DOHH2 (cell line): ENCODE data around the gene PDE9A.

Experiments used
- H3F3A ChIP-seq: fragments of 200-600 bp; sonication (generic), shearing (Covaris generic); 2 replicates; pipeline ENCODE4 v1.6.0; 2016; ENCODE audit warnings: antibody characterized with exemption, mild to moderate bottlenecking; ENCODE audit not compliant: control insufficient read depth, insufficient read depth
- H3K27ac ChIP-seq: fragments of 200-600 bp; sonication (generic); 2 replicates; pipeline ENCODE4 v1.5.1; 2014; ENCODE audit warnings: low read depth, mild to moderate bottlenecking, low read length, moderate library complexity
- H3K27me3 ChIP-seq: fragments of 200-600 bp; sonication (generic); 2 replicates; pipeline ENCODE4 v1.6.1; 2014; ENCODE audit warnings: mild to moderate bottlenecking, low read length, mixed read lengths; ENCODE audit not compliant: control insufficient read depth
- H3K36me3 ChIP-seq: fragments of 200-600 bp; sonication (generic); 2 replicates; pipeline ENCODE4 v1.6.1; 2014; ENCODE audit warnings: mild to moderate bottlenecking, low read length, moderate library complexity, mixed read lengths; ENCODE audit not compliant: control insufficient read depth
- H3K4me1 ChIP-seq: fragments of 200-600 bp; sonication (generic); 2 replicates; pipeline ENCODE4 v1.6.1; 2014; ENCODE audit warnings: mild to moderate bottlenecking, low read length, mixed read lengths; ENCODE audit not compliant: control insufficient read depth
- H3K4me2 ChIP-seq: fragments of 200-600 bp; sonication (generic); 2 replicates; pipeline ENCODE4 v1.6.0; 2014; ENCODE audit warnings: mild to moderate bottlenecking, low read length, moderate library complexity
- H3K4me3 ChIP-seq: fragments of 200-600 bp; sonication (generic); 2 replicates; pipeline ENCODE4 v1.5.1; 2014; ENCODE audit warnings: mild to moderate bottlenecking, low read length, mixed read lengths
- H3K79me2 ChIP-seq: fragments of 200-600 bp; sonication (generic); 2 replicates; pipeline ENCODE4 v1.6.1; 2014; ENCODE audit warnings: mild to moderate bottlenecking, low read length, mixed read lengths; ENCODE audit not compliant: control insufficient read depth
- H3K9me2 ChIP-seq: fragments of 200-600 bp; sonication (generic); replicated peaks from 2 replicates; pipeline ENCODE4 v1.6.1; 2014; ENCODE audit warnings: mild to moderate bottlenecking, low read length, mixed read lengths; ENCODE audit not compliant: control insufficient read depth
- H3K9me3 ChIP-seq: fragments of 200-600 bp; sonication (generic); 2 replicates; pipeline ENCODE4 v1.6.1; 2014; ENCODE audit warnings: antibody characterized with exemption, low read length, mixed read lengths; ENCODE audit not compliant: control insufficient read depth, insufficient read depth
- H4K20me1 ChIP-seq: fragments of 200-600 bp; sonication (generic); 2 replicates; pipeline ENCODE4 v1.6.0; 2014; ENCODE audit warnings: low read depth, mild to moderate bottlenecking, antibody characterized with exemption, low read length, moderate library complexity; ENCODE audit not compliant: control insufficient read depth, insufficient read depth
- EZH2phosphoT487 ChIP-seq: fragments of 200-600 bp; sonication (generic); IDR thresholded peaks from 2 replicates; pipeline ENCODE4 v1.6.1; 2017; ENCODE audit warnings: borderline replicate concordance, mild to moderate bottlenecking, antibody characterized with exemption, low read length, moderate library complexity, mixed read lengths
- TF ChIP-seq, protein P1 (sequence below): fragments of 200-600 bp; sonication (generic); IDR thresholded peaks from one replicate; pipeline ENCODE4 v1.5.1; 2014; ENCODE audit warnings: antibody characterized with exemption, mild to moderate bottlenecking, low read depth, low read length; ENCODE audit not compliant: poor library complexity, severe bottlenecking

PDE9A gene

DNA sequence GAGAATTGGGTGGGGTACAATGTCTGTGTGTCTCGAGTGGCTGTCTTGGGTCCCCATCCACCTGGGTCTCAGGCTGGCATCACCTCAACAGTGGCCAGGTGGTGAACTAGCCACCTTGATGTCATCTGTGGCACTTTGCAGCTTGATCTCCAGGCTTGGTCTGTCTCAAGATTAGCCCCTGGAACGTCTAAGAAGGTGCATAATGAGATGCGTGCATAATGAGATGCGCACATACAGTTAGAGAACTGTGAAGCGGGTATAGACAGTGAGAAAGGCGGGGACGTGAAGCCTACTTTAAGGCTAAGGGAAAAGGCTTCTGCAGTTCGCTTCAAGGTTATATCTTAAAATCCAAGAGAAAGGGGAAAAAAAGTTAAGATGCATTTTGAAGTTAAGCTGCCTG lies 127.2 kb downstream of the PDE9A start:
- Histone ChIP-seq H3K27me3 (peaks cover 45% of the 10 kb centered on the region), H3K9me2 (no peaks in the 10 kb centered on the region), H3K9me3 (no peaks in the 10 kb centered on the region), H3K4me2 (no peak overlapping the region), H3K4me3 (no peak overlapping the region), H3K79me2 (no peaks in the 10 kb centered on the region), H4K20me1 (peaks cover under 1% of the 10 kb centered on the region; the same call in 1 of the 2 replicates), H3K27ac (no peak overlapping the region), H3F3A (no peaks in the 10 kb centered on the region), H3K4me1 (peaks cover 23% of the 10 kb centered on the region), H3K36me3 (no peaks in the 10 kb centered on the region)
- no peak for TF ChIP-seq EZH2phosphoT487
- TF ChIP-seq, protein P1, sequence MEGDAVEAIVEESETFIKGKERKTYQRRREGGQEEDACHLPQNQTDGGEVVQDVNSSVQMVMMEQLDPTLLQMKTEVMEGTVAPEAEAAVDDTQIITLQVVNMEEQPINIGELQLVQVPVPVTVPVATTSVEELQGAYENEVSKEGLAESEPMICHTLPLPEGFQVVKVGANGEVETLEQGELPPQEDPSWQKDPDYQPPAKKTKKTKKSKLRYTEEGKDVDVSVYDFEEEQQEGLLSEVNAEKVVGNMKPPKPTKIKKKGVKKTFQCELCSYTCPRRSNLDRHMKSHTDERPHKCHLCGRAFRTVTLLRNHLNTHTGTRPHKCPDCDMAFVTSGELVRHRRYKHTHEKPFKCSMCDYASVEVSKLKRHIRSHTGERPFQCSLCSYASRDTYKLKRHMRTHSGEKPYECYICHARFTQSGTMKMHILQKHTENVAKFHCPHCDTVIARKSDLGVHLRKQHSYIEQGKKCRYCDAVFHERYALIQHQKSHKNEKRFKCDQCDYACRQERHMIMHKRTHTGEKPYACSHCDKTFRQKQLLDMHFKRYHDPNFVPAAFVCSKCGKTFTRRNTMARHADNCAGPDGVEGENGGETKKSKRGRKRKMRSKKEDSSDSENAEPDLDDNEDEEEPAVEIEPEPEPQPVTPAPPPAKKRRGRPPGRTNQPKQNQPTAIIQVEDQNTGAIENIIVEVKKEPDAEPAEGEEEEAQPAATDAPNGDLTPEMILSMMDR = no peak

GRCh38 chr21:42781150-42781970 lies 127.9 kb downstream of the PDE9A start:
- H3K4me2 ChIP-seq = no peak overlapping the region
- H3K27me3 ChIP-seq = peaks cover 45% of the 10 kb centered on the region
- H4K20me1 ChIP-seq = no peaks in the 10 kb centered on the region
- H3K4me3 ChIP-seq = no peak overlapping the region
- no peaks in the 10 kb centered on the region for H3K9me2 ChIP-seq
- no peaks in the 10 kb centered on the region for H3F3A ChIP-seq
- TF ChIP-seq, protein P1 = no peak
- no peak overlapping the region for H3K27ac ChIP-seq
- H3K4me1 ChIP-seq = peaks cover 23% of the 10 kb centered on the region
- no peaks in the 10 kb centered on the region for H3K9me3 ChIP-seq
- no peaks in the 10 kb centered on the region for H3K79me2 ChIP-seq
- H3K36me3 ChIP-seq = no peaks in the 10 kb centered on the region

DNA sequence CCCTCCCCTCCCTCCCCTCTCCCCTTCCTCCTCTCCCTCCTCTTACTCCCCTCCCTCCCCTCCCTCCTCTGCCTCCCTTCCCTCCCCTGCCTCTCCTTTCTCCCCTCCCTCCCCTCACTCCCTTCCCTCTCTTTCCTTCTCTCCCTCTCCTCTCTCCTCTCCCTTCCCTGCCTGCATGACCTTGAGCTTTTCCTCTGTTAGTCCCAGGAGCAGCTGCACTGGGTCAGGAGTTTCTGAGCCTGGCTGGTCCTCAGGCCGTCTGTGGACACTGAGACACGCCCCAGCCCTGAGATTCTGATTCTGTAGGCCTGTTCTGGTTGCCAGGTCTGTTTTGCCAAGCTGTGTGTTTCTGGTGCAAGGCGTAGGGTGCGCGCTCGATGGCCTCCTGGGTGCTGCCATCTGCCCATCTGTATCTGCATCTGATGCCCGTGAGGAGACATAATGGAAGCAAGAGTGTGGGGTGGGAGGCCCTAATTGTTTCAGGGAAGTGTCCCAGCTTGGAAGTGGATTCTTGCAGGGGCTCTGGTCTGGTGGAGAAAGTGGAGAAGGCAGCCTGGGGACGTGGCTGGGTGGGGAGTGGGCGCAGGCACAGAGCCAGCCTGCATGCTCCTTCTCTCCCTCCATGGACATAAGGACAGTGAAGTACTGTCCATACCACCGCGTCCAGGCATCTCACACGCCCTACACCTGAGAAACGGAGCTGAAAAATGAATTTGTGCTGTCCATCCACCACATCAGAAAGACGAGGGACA lies 128.7 kb downstream of the PDE9A start:
- peaks cover 23% of the 10 kb centered on the region for H3K4me1 ChIP-seq
- H3K9me2 ChIP-seq = no peaks in the 10 kb centered on the region
- H3K27me3 ChIP-seq = peaks cover 45% of the 10 kb centered on the region
- no peaks in the 10 kb centered on the region for H3F3A ChIP-seq
- H3K9me3 ChIP-seq = no peaks in the 10 kb centered on the region
- no peak for TF ChIP-seq EZH2phosphoT487
- TF ChIP-seq, protein P1 = no peak
- H4K20me1 ChIP-seq = no peaks in the 10 kb centered on the region
- no peaks in the 10 kb centered on the region for H3K79me2 ChIP-seq
- no peak overlapping the region for H3K4me3 ChIP-seq
- no peak overlapping the region for H3K27ac ChIP-seq
- no peak overlapping the region for H3K4me2 ChIP-seq
- no peaks in the 10 kb centered on the region for H3K36me3 ChIP-seq
